NB4 (cell line): ENCODE data around the gene FZR1.

Experiments used
- DNase-seq: peaks from one replicate; pipeline ENCODE4 v3.0.0; 2010; ENCODE audit warnings: low read depth
- H3K4me3 ChIP-seq: one replicate; pipeline ENCODE4 v1.5.1; 2011; ENCODE audit warnings: mild to moderate bottlenecking, low read depth, low read length, moderate library complexity
- MYC ChIP-seq: IDR thresholded peaks from 2 replicates; pipeline ENCODE4 v1.6.1; 2011; ENCODE audit warnings: low read depth, low read length
- POLR2A ChIP-seq: IDR thresholded peaks from 2 replicates; pipeline ENCODE4 v1.6.1; 2011; ENCODE audit warnings: mild to moderate bottlenecking; ENCODE audit not compliant: insufficient read length; ENCODE audit errors: extremely low read depth
- TF ChIP-seq, protein P1 (sequence below): IDR thresholded peaks from 2 replicates; pipeline ENCODE4 v1.6.1; 2011; ENCODE audit warnings: low read depth, low read length
- TF ChIP-seq, protein P2 (sequence below): IDR thresholded peaks from one replicate; pipeline ENCODE4 v1.5.1; 2012; ENCODE audit warnings: low read depth, low read length

FZR1 gene

DNA sequence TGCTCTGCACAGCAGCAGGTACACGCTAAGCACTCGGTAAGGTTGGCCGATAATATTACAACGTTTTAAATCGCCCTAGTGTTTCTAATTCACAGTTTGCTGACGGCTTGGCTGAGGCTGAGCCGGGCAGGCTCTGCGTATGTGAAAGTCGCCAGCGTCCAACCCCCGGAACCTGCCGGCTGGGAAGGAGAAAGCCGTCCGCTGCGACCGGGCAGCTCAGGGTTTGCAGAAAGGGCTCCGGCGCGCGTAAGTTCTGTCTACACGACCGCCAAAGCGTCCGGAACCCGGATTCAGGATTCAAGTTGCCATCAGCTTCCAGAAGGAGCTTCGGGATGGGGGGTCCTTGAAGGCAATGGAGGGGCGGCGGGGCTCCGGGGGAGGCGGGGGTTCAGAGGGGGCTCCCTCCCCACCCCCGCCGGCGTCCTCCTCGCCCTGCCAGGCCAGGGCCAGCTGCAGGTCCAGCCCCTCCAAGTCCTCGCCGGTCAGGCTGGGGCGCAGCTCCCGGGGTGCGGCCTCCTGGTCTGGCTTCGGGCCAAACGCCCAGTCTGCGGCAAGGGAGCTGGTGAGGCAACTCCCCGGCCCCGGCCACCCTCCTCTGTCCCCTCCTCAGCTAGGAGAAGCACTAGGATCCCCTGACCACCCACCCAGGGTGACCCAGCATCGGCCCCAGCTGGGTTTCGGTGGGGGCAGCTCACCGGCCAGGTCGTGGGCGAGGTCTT lies 23.4 kb upstream of the FZR1 start:
- no peak for DNase-seq
- TF ChIP-seq POLR2A (no peak), MYC (no peak)
- TF ChIP-seq, protein P1, sequence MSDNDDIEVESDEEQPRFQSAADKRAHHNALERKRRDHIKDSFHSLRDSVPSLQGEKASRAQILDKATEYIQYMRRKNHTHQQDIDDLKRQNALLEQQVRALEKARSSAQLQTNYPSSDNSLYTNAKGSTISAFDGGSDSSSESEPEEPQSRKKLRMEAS = no peak
- TF ChIP-seq, protein P2, sequence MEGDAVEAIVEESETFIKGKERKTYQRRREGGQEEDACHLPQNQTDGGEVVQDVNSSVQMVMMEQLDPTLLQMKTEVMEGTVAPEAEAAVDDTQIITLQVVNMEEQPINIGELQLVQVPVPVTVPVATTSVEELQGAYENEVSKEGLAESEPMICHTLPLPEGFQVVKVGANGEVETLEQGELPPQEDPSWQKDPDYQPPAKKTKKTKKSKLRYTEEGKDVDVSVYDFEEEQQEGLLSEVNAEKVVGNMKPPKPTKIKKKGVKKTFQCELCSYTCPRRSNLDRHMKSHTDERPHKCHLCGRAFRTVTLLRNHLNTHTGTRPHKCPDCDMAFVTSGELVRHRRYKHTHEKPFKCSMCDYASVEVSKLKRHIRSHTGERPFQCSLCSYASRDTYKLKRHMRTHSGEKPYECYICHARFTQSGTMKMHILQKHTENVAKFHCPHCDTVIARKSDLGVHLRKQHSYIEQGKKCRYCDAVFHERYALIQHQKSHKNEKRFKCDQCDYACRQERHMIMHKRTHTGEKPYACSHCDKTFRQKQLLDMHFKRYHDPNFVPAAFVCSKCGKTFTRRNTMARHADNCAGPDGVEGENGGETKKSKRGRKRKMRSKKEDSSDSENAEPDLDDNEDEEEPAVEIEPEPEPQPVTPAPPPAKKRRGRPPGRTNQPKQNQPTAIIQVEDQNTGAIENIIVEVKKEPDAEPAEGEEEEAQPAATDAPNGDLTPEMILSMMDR = no peak
- no peak overlapping the region for H3K4me3 ChIP-seq

DNA sequence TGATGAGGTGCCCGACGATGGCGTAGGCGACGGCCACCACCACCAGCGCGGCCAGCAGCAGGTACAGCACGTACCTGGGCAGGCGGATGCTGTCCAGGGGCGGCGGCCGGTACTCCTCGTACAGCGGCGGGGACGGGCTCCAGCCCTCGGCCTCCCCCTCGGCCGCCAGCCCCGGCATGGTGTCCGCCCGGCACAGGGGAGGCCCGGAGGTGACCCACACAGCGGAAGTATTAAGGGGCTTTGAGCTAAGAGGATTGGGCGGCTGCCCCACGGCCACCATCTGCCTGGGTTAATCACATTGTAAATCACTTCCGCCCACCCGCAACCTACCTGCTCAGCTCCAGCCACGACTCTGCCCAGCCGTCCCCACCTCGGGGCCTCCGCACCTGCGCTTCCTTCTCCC lies 22.9 kb upstream of the FZR1 start, which contains the start of gene SMIM44:
Gene SMIM44 (minus strand): TSS at position 216 of the 403 bp plus-strand sequence. CDS start 38 bp downstream, at position 178.
- DNase-seq = no peak
- no peak within 1 kb of the TSS for H3K4me3 ChIP-seq
- TF ChIP-seq MYC = no peak
- TF ChIP-seq, protein P2 = no peak

DNA sequence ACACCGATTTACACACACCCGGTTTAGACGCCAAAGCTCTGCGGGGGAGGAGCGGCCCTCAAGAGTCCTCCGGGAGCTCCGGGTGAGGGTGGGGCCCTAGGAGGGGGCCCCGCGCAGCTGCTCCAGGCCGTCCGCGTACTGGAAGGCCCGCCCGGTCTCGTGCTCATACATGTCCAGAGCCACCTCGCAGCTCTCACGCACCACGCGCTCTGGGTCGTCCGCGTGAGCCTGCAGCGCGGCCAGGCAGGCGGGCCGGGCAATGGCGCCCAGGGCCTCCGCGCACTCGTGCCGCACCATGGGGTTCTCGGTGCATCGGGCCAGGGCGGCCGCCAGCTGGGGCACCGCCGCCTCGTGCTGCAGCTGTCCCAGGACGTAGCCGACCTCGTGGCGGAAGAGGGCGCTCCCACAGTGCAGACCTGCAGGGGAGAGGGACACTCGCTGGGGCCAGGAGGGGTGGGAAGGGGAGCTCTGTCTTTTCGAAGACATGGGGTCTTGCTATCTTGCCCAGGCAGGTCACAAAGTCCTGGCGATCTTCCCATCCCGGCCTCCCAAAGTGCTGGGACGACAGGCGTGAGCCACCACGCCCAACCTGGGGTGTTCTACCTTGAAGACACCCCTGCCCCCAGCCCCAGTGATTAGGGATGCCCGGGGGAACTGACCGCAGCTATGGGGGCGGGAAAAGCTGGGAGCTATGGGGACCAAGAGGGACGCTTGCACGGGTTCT lies 14.6 kb upstream of the FZR1 start:
- DNase-seq = no peak
- no peak overlapping the region for H3K4me3 ChIP-seq
- TF ChIP-seq, protein P2 = no peak
- TF ChIP-seq POLR2A = no peak
- TF ChIP-seq, protein P1 = no peak

DNA sequence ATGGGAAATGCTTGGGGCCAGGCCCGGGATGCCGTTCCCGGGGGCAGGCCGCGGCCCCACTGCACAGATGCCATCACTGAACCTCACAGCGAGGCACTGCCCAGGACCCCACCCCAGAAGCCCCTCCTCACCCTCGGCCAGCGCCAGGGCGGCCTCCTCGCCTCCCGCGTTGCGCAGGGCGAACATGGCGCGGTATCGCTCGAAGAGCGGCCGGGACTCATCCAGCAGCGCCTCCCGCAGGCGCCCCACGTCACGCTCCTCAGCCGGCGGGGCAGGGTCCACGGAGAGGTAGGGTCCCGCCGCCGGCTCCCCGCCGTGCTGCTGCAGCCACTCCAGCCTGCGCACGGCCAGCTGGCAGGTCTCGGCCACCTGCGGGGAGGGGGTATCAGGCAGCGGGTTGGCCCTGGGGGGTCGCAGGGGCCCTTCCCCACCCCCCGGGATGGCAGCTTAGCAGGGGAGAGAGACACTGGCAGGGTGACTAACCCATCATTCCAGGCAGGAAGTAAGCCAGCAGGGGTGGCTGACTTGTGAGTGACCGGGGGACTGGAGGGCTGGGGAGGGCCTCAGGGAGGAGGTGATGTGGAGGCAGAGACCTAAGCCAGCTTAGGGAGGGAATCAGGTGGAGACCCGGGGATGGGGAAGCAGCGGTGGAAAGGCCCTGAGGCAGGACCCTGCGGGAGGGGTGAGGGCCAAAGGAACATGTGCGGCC lies 13.8 kb upstream of the FZR1 start:
- TF ChIP-seq POLR2A = no peak
- TF ChIP-seq, protein P1 = no peak
- no peak for DNase-seq

DNA sequence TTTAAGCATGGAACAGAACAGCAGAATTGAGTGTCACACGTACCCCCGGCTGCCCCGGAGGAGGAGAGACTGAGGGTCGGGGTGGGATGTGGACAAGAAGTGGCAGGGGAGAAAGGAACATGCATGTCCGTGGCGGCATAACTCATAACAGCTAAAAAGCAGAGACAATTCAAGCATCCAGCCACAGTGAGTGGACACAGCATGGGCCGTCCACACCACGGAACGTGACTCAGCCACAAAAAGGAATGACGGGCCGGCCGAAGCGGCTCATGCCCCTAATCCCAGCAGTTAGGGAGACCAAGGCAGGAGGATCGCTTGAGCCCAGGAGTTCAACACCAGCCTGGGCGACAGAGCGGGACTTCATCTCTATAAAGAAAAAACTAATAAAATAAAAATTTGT lies 13.2 kb upstream of the FZR1 start:
- TF ChIP-seq POLR2A (no peak), MYC (no peak)
- TF ChIP-seq, protein P2 = no peak
- TF ChIP-seq, protein P1 = no peak
- DNase-seq = no peak
- H3K4me3 ChIP-seq = no peak overlapping the region

More for the DNA sequence above, 13.8 kb upstream of the FZR1 start:
- no peak overlapping the region for H3K4me3 ChIP-seq

DNA sequence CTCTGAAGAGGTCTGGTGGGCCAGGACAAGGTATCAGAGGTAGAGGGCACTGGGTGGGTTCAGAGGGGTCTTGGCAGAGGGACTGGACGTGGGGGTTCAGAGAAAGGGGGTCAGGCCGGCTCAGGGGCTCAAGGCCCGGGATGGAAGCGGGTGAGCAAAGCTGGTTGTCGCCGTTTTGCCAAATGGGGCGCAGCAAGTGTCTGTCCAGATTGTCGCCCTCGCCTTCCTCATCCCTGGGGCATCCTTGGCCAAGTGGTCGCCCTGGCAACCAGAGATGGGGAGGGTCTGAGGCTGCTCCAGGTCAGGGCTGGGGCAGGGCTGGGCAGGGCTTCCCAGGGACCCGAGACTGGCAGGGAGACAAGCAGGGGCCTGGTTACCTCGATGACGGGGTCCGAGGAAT lies 12.5 kb upstream of the FZR1 start:
- no peak for DNase-seq
- H3K4me3 ChIP-seq = no peak overlapping the region
- TF ChIP-seq, protein P1 = no peak
- TF ChIP-seq POLR2A (no peak), MYC (no peak)
- TF ChIP-seq, protein P2 = no peak
